GM21360 (cell line): ENCODE results near the gene SP2.
"Not testable (repeated sequence)": the region's sequence is repeated elsewhere in the genome, so short reads cannot be mapped to it uniquely, and the experiment has no call there.

Experiments
- ATAC-seq: cut with Tn5 transposase; IDR thresholded peaks from one replicate; pipeline ENCODE4 v1.9.1; 2021; ENCODE audit warnings: mild to moderate bottlenecking, moderate library complexity; ENCODE audit not compliant: unreplicated experiment

Gene SP2

GRCh38 chr17:47917581-47917980 lies 21.5 kb downstream of the SP2 start:
- no peak for ATAC-seq

GRCh38 chr17:47918006-47918405 lies 22.0 kb downstream of the SP2 start:
- ATAC-seq, result no peak

- no peak for ATAC-seq
Observed at GRCh38 chr17:47918991-47919390, 23.0 kb downstream of the SP2 start.

- not testable (repeated sequence) for ATAC-seq
Observed at GRCh38 chr17:47919889-47920288, 23.9 kb downstream of the SP2 start.

GRCh38 chr17:47924785-47925677 lies 29.0 kb downstream of the SP2 start:
- no peak for ATAC-seq

GRCh38 chr17:47925678-47925988 lies 29.6 kb downstream of the SP2 start:
- no peak for ATAC-seq

GRCh38 chr17:47927821-47928400 lies 31.9 kb downstream of the SP2 start:
- no peak for ATAC-seq

- ATAC-seq, result no peak
Observed at GRCh38 chr17:47928415-47928814, 32.4 kb downstream of the SP2 start.

GRCh38 chr17:47929218-47930000 lies 33.4 kb downstream of the SP2 start:
- no peak for ATAC-seq

- ATAC-seq, result no peak
Observed at GRCh38 chr17:47931848-47932247, 35.8 kb downstream of the SP2 start.

- no peak for ATAC-seq
Observed at GRCh38 chr17:47934856-47935255, 38.8 kb downstream of the SP2 start.

GRCh38 chr17:47935468-47935867 lies 39.4 kb downstream of the SP2 start:
- not testable (repeated sequence) for ATAC-seq

- ATAC-seq, result no peak
Observed at GRCh38 chr17:47935961-47936360, 39.9 kb downstream of the SP2 start.

GRCh38 chr17:47937941-47938340 lies 41.9 kb downstream of the SP2 start:
- ATAC-seq, result no peak

GRCh38 chr17:47941246-47942095 lies 45.4 kb downstream of the SP2 start, which contains the start of gene PNPO:
TSS of gene PNPO (plus strand) at chr17:47941571. CDS start at chr17:47941676, 105 bp downstream.
- peak; percentile 84 for ATAC-seq

GRCh38 chr17:47942096-47942510 lies 46.1 kb downstream of the SP2 start:
- no peak for ATAC-seq

- ATAC-seq, result no peak
Observed at GRCh38 chr17:47942568-47942967, 46.5 kb downstream of the SP2 start.

GRCh38 chr17:47945080-47945479 lies 49.0 kb downstream of the SP2 start:
- no peak for ATAC-seq

- no peak for ATAC-seq
Observed at GRCh38 chr17:47945529-47946508, 49.8 kb downstream of the SP2 start.

GRCh38 chr17:47946516-47946915 lies 50.5 kb downstream of the SP2 start:
- ATAC-seq, result no peak
